ENCODE measurements around the gene DYRK1A. TPM values are rescaled to one million over a fixed set of nuclear protein-coding genes. Genes with fewer than 3 reads are reported as not detected.

DYRK1A gene
- total RNA-seq, 1 donor from 2014 or later = 60.9 TPM

Other genes starting within 250 kb of the DYRK1A start
- 52.8 and 60.0 TPM in 2 replicates for gene VPS26C, start 99.4 kb upstream of the DYRK1A start, total RNA-seq

All from activated CD4-positive, alpha-beta T cell treated with anti-CD3 and anti-CD28 coated beads, Interleukin-2, amount 10 ng/mL, durations not matched to agents 24 days and 14 days (primary cell).